NCI-H1417 (cell line): Measurements from ENCODE around the gene TSPAN12.

Experiments used
- DNase-seq, 3 experiments: peaks; one replicate each; lab custom pipeline; 2025; lab: John Stamatoyannopoulos, UW

The TSPAN12 gene

GRCh38 chr7:120743128-120743527, 114.8 kb downstream of the TSPAN12 start:
- DNase-seq, result peak in 2 of 3 experiments; percentile 10 to 38

GRCh38 chr7:120742372-120742771, 115.6 kb downstream of the TSPAN12 start:
- DNase-seq, result peak; percentile 53 to 85 (median 82)

GRCh38 chr7:120741371-120742042, 116.4 kb downstream of the TSPAN12 start:
- peak in 2 of 3 experiments; percentile 17 to 64 for DNase-seq

- peak in 1 of 3 experiments; percentile 40 for DNase-seq
Observed at GRCh38 chr7:120740348-120740747, 117.6 kb downstream of the TSPAN12 start.

- DNase-seq, result peak in 1 of 3 experiments; percentile 69
Observed at GRCh38 chr7:120738816-120739215, 119.1 kb downstream of the TSPAN12 start.
